ENCODE measurements around the gene FOXF2.
A peak's percentile ranks its signal among the peaks of the same experiment; 100 is the strongest.
"Not testable (repeated sequence)": the region's sequence is repeated elsewhere in the genome, so short reads cannot be mapped to it uniquely, and the experiment has no call there.

Gene FOXF2

DNA sequence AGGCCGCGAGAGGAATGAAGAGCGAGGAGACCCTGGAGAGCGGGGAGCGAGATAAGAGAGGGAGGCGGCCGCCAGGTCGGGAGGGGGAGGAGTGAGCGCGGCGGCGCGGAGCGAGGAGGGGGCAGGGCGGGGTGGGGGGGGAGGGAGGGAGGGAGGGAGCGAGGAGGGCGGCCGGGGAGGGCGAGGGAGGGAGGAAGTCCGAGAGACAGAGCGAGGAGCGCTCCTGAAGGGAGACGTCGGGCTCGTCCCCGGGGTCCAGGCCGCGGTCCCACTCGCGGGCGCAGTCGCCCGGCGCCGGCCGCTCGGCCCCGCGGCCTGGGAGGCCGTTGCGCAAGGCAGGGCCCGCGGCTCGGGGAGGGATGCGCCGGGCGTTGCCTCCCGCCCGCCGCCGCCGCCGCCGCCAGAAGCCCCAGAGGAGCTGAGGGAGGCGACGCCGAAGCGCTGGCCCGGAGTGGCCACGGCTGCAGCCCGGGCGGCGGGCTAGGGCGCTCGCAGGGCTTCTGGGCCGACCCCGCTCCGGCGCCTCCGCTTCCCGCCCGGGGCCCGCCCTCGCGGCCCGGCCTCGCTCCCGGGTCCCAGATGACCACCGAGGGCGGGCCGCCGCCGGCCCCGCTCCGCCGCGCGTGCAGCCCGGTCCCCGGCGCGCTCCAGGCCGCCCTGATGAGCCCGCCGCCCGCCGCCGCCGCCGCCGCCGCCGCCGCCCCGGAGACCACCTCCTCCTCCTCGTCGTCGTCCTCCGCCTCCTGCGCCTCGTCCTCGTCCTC, at the start of gene FOXF2:
FOXF2 (plus strand) TSS at position 208 of the 764 bp plus-strand sequence; CDS start at position 580, 372 bp downstream.
- DNase-seq: peak in 2 of 3 donors; percentile 15 to 24

DNA sequence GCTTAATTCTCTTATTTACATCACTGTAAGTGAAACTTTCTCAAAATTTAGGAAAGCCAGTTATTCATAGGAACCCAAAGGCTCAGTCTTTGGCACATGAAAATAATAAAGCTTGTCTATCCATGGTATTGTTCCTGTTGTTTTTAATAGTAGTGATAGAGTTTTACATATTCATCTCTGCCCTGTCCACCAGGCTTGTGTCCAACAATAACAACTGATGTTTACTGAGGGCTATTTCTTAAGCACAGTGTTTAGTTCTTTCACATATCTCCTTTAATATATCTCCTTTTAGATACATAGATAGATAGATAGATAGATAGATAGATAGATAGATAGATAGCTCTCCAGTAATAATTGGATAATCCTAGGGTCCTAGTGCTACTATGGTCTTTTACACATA, 43.3 kb upstream of the FOXF2 start:
- no peak for DNase-seq

DNA sequence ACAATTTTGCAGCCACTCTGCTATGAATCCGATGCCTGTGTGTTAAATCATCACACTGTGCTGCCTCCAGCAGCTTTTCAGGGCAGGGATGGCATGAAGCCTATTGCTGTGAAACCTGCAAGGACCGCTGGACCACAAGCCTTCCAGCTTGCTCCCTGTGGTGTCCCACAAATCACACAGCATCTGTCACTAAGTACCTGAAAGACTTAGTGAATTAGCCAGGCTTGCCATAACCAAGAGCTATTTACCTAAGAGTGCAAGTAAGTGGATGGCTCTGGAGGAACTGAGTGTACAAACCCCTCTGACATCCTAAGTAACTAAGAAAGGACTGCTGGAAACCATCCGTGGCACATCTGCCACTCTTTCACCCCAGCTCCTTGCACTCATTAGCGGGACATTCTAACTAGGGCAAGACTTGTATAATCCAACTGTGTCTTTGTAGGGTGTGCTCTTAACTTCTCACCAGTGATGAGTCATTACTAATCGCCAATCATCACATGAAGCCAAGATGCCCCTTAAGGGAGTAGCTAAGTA, 42.8 kb upstream of the FOXF2 start:
- DNase-seq: no peak

DNA sequence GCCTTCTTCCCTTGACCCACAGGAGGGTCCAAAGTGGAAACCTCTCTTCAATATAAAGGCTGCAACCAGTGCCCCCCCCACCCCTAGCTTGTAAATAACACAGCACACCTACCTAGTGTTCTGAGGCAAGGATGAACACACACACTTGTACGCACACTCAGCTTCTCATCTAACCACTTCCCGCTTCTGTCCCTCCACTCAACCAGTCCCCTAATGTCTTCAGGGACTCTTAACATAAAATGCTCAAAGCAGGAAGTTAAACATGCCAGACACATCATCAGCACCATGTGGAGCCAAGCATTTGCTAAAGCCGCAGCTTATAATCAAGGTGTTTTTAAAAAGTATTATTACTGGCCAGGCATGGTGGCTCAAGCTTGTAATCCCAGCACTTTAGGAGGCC, 42.2 kb upstream of the FOXF2 start:
- DNase-seq: no peak

DNA sequence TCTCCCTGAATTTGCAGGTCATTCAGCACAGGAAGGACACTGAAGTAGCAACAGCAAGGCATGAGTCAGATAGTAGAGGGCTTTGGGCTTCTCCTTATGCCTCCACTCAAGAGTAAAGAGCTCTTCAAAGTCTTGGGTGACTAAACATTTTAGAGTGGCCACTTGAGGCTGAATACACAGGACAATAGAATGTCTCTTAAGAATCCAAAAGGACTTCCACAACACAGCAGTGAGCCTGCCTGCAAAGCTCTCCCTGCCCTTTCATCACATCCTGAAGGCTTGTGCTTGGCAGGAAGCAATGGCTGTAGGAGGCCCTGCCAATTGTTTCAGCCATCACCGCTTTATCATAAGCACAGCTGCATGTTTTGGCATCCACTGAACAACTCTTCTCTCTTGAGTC, 40.7 kb upstream of the FOXF2 start:
- no peak for DNase-seq

DNA sequence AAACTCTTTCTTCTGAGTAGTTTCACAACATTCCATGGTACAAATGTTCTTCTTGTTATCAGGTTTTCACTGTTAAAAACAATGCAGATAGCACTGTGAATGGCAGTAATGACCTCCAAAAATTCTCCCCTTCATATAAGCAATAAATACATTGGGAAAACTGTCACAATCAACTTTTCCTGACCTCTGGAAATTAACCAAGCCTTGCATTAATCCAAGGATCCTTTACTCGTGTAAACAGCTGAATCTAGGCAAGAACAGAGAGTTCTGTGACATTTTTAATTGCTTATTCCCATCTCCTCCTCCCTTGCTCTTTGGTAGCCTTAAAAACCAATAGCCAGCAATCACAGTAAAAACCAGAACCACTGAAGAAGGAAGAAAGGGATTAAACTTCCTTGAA, 39.7 kb upstream of the FOXF2 start:
- DNase-seq: no peak

DNA sequence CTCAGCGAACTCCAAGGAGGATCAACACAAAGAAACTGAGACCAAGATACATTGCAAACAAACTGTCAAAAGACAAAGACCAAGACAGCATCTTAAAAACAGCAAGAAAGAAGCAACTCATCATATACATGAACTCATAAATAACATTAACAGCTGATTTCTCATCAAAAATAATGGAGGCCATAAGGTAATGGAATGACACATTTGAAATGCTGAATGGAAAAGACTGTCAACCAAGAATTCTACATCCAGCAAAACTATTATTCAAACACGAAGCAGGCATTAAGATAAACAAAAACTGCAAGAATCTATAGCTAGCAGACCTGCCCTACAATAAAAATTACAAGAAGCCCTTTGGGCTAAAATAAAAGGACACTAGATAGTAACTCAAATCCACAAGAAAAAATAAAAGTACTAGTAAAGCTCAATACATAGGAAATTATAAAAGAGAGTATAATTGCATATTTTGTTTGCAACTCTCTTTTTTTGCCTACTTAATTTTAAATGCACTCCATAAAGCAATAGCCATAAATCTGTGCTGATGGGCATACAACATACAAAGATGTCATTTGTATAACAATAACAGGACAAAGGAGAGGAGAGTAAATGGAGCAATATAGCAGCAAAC, 37.9 kb upstream of the FOXF2 start:
- DNase-seq: no peak

DNA sequence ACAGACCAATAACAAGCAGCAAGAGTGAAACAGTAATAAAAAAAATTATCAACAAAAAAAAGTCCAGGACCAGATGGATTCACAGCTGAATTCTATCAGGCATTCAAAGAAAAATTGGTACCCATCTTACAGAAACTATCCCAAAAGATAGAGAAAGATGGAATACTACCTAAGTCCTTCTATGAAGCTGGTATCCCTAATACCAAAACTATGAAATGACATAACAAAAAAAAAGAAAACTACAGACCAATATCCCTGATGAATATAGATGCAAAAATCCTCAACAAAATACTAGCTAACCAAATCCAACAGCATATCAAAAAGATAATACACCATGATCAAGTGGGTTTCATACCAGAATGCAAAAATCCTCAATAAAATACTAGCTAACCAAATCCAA, 34.3 kb upstream of the FOXF2 start:
- DNase-seq: not testable (repeated sequence)

DNA sequence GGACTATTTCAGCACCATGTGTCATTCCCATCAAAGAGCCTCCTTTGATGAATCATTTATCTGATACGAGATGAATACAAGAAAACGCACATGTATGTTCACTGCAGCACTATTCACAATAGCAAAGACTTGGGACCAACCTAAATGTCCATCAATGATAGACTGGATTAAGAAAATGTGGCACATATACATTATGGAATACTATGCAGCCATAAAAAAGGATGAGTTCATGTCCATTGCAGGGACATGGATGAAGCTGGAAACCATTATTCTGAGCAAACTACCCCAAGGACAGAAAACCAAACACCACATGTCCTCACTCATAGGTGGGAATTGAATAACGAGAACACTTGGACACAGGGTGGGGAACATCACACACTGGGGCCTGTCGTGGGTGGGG, 27.7 kb upstream of the FOXF2 start:
- not testable (repeated sequence) for DNase-seq

DNA sequence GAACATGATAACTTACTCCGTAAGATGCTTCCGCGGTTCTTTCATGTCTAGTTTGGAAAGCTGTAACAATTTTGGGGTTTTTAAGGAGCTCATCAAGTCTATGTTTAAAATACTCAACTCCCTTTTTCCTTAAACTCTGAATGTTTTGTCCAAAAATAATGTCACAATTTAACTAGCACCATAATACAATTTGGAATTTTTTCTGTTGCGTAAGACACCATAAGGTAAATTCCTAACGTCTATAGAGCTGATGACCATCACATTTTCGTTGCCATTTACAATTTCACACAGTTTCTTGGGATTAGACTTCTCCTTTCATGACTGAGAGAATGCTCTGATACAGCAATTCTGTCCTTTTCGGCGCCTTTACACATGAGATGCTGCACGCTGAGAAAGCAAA, 26.7 kb upstream of the FOXF2 start:
- DNase-seq: no peak

DNA sequence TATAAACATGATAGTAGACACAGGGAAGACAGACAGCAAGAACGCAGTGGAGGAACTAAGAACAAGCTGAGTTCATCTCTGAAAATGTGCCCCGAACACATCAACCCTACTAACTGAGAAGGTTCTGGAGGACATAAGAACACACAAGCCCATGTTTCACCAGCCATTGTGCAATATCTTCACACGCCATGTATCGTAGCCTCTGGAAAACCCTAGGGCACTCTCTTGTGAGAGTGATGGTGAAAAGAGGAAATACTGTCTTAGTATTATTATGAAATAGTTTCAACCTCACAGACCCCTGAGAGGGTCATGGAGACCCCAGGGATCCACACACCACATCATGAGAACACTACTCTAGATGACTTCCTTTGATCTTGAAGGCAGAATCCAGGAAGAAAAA, 26.1 kb upstream of the FOXF2 start:
- DNase-seq: peak in 2 of 3 donors; percentile 48 to 64

DNA sequence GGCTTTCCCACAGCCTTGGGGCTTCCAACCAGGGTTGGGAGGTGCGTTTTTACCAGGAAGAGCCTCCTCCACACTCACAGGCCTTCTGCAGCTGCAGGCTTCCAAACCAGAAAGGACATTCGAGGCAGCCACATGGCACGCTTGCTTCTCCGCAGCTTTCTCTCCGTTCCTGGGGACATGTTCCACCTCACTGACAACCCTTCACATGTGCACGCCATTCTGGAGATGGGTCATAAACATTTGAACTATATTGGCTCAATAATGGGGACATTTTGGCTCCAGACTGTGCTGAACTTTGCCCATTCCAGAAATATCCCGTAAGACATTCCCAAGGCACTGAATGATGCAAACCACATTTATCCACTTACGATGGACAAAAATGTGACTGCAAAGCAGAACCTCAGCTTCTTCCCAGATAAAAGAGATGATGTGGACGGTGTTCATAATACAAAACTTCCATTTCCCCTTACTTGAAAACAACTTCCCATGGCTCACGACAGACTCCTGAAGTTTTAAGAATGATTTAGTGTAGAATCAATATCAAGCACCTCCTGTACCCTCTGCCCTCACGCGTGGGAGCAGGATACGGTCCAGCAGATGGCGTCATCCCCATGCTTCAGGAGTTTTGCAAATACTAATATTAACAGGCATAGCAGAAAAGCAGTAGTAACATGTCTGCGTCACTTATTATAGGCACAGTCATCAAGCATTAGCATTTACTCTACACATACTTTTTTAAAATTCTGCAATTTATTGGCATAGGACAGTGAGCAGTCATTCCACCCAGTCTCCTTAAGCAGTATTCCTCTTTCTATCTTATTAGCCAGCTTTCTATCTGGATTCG, 25.4 kb upstream of the FOXF2 start:
- DNase-seq: peak; percentile 36 to 53 (median 40)

DNA sequence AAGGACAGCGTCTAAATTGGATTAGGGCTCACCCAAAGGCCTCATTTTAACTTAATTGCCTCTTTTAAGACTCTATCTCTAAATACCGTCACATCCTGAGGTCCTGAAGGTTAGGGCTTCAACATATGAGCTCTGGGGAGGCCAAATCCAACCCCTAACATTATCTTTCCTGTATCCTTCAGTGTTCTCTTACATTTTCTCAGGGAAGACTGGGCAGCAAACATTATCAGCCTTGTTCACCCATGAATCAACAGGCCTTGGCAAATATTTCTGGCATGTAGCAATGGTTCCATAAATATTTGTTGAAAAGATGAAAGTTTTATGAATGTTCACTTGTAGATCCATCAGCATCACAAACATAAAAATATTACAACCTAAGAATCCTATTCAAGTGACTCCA, 24.6 kb upstream of the FOXF2 start:
- DNase-seq: no peak

DNA sequence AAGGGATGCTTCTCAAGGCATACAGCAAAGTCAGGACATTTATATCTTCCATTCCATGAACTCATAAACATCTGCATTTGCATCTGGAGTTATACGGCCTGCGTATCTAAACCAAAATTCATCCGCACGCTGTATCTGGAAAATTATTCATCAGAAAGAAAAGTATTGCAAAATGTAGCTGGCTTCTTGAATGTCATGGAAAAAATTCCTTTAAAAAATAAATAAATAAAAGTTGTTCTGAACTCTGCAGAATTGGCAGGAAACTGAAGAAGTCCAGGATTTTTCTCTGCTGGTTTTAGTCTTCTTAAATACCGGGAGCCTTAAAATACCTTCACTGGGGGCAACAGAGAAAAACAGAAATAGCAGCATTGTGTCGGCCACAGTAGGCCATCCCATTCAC, 23.7 kb upstream of the FOXF2 start:
- DNase-seq: no peak

DNA sequence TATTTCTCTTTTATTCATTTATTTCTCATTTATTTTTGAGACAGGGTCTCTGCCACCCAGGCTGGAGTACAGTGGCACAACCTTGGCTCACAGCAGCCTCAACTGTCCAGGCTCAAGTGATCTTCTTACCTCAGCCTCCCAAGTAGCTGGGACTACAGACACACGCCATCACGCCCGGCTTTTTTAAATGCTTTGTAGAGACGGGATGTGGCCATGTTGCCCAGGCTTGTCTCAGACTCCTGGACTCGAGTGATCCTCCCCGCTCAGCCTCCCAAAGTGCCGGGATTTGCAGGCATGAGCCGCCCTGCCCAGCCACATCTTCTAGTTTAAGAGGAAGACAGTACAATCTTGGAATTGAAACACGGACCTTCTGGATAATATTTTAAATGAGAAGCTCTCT, 21.6 kb upstream of the FOXF2 start:
- no peak for DNase-seq

DNA sequence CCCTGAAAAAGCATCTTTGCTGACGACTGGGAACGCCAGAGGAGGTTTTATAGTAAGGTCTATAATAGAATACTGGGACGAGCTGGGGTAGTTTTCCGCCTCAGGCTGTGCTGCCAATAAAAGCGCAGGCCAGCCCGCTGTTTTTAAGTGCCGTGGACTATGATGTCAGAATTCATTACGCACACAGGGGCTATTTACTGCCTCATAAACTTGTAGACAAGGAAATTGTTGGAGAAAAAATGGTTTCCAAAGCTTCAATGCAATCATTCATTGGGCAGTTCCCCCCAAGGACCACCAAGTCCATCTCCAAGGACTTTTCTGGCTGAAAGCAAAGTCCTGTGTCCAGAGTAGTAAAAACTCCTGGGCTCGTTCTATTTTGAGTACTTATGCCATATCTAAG, 20.4 kb upstream of the FOXF2 start:
- DNase-seq: no peak

DNA sequence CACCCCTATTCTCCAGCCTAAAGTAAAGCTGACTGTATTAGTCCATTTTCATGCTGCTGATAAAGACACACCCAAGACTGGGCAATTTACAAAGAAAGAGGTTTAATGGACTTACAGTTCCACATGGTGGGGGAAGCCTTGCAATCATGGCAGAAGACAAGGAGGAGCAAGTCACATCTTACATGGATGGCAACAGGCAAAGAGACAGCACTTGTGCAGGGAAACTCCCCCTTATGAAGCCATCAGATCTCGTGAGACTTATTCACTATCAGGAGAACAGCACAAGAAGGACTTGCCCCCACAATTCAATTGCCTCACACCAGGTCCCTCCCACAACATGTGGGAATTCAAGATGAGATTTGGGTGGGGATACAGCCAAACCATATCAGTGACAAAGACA, 19.7 kb upstream of the FOXF2 start:
- not testable (repeated sequence) for DNase-seq

DNA sequence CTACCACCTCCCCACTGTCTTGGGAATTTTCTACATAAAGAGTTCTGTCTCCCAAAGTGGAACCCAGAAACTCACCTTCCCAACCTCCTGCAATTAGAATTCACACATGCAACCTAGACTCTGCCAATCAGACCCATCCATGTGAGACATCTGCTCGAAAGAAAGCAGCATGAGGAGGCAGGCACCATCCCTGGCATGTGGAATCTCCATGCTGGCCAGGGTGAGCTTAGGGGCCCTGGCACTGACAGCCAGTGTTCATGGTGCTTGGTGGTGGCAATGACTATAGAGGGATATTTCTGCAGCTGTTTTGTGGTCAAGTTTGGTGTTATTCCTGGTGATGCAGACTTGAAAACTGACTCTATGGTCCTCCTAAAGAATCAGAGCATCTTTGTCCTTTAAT, 17.4 kb upstream of the FOXF2 start:
- no peak for DNase-seq

DNA sequence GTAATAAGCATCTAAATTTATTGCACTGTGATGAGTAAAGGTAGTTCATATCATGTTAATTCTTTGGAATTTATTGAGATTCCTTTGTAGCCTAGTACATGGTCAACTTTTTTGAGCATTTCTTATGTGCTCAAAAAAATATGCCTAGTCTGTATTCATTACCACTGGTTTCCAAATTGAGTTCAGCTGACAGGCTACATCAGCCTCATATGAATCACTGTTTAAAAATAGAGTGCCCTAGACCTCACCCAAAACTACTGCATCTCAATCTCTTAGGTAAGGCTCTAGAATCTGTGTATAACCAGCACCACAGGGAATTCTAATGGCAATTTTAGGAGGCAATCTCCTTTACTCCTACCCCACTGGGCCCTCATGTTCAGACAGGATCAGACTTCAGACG, 16.7 kb upstream of the FOXF2 start:
- no peak for DNase-seq

DNA sequence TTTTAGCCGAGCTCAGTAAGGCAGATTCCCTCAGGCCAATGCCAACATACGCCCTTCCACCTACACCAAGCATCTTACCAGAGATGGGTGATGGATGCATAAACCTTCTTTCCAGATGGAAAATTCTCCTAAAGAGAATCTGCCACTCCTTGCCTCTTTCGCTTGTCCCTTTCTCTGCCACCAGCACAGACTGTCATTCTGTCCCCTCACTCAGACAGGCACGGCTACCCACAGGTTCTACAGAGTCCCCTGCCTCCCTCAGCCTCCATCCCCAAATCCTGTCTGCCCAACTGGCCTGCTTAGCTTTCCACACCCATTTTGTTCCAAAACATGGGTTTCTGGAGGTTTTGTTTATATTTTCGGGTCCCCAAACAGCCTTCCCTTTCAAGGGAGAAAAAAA, 12.7 kb upstream of the FOXF2 start:
- no peak for DNase-seq

DNA sequence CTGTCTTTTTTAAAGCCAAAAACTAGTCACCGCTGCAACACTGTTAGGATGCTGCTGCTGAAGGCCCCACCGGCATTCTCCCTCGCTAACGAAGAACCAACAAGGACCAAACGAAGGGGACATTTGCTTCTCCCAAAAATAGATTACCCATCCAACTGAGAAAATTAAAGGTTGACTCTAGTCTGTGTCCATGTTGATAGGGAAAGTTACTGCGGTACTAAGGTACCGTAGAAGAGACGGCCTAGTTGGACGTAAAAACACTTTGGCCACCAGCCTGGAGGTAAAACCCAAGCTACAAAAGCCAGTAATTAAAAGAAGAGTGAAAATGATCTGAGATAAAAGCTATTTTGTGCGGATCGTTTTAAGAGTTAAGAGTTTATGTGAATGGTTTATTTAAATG, 11.8 kb upstream of the FOXF2 start:
- DNase-seq: no peak

DNA sequence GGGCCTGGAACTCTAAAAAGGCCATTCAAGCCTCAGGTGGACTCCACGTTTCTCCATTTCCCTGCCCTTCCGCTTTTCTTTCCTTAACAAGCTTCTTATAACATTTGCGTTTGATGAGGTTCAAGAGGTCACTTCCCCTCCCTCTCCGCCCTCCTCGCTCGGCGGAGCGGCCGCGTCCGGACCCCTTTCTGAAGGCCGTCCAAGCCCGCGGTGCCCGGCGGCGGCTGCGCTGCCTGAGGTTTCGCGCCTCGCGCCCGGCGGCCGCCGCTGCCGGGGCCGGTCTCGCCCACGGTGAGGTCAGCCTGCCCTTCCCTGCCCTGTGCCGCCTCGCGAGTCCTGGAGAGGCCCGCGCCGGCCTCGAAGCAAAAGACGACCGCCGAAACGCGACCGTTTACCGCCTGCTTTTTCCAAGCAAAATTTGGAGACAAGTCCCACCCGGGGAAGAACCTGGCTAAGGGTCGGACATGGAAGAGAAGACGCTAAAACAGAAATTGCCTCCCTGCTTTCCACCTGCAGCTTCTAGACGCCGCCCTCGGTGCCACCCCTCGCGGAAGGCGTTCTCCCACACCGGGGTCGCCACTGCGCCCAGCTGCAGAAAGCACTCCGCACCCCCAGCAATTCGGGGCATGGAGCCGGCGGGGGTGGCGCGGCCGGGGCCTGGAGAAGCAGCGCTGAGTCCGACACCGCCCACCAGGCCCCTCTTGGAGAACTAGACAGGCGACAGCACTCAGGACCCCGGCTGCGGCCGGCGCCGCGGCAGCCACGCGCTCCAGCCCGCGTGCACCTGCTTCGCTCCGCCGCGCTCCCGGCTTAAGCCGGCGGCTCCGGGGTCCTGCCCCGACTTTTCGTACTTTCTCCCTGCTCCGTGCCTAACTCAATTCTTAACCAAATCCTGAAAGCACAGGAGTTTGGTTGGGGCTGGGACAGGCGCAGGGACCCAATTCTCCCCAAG, 11.0 kb upstream of the FOXF2 start:
- DNase-seq: peak in 2 of 3 donors; percentile 26 to 30
